Endothelial cell of umbilical vein (primary cell): ENCODE measurements around the gene COL26A1. TPM values are rescaled to one million over a fixed set of nuclear protein-coding genes. Genes with fewer than 3 reads are reported as not detected.

Experiments used
- BruUV-seq: library from RNA; stranded (reverse); fragments of 400-500 nt; replicated peaks from 2 replicates; lab custom pipeline; 2021; lab: Mats Ljungman, UMichigan
- CTCF ChIA-PET: fragments of 300-600, 350-600 bp; sonication (Branson Sonifier 250); formaldehyde crosslinking; loops from one replicate; lab custom pipeline; 2021; ENCODE audit warnings: antibody characterized with exemption, inconsistent platforms; lab: Charles Lee
- POLR2A ChIA-PET: fragments of 300-600, 350-600 bp; sonication (Branson Sonifier 250); formaldehyde crosslinking; loops from one replicate; lab custom pipeline; 2021; ENCODE audit warnings: antibody characterized with exemption, inconsistent platforms; lab: Charles Lee
- DNase-seq: peaks from one replicate; pipeline ENCODE4 v3.0.0-alpha.2; 2011; ENCODE audit warnings: low read depth, low spot score
- FAIRE-seq: peaks from 2 replicates; lab custom pipeline; 2011; peaks lifted over from hg19 to GRCh38; lab: Jason Lieb, UNC
- H2AFZ ChIP-seq: 2 replicates; pipeline ENCODE4 v1.6.0; 2012; ENCODE audit warnings: low read depth, low read length, control low read depth, inconsistent platforms
- H3K27ac ChIP-seq: 2 replicates; pipeline ENCODE4 v1.5.1; 2011; ENCODE audit warnings: low read depth, mild to moderate bottlenecking, control low read depth, low read length, moderate library complexity; ENCODE audit not compliant: insufficient read depth
- H3K27me3 ChIP-seq, 2 experiments: 2 replicates each; pipeline versions ENCODE4 v1.6.0 to v1.6.1; 2011; ENCODE audit warnings: low read length in 2 of 2, mixed read lengths in 1 of 2; ENCODE audit not compliant: control insufficient read depth in 2 of 2, insufficient read depth in 2 of 2
- H3K36me3 ChIP-seq, 2 experiments: 2 replicates in 1 of 2; 3 replicates in 1 of 2; pipeline ENCODE4 v1.5.1; 2011; ENCODE audit warnings: low read length in 2 of 2, mild to moderate bottlenecking in 1 of 2, moderate library complexity in 1 of 2; ENCODE audit not compliant: control insufficient read depth in 2 of 2, insufficient read depth in 2 of 2; ENCODE audit errors: extremely low read depth in 1 of 2
- H3K4me1 ChIP-seq: 3 replicates; pipeline ENCODE4 v1.5.1; 2011; ENCODE audit warnings: mild to moderate bottlenecking, low read length; ENCODE audit not compliant: control insufficient read depth, insufficient read depth; ENCODE audit errors: extremely low read depth
- H3K4me2 ChIP-seq: 2 replicates; pipeline ENCODE4 v1.6.1; 2011; ENCODE audit warnings: low read length, control low read depth, mixed read lengths; ENCODE audit not compliant: insufficient read depth
- H3K4me3 ChIP-seq, 3 experiments: fragments of 200-600 bp in 1 of 3; sonication (generic), shearing (Covaris generic) in 1 of 3; replicated peaks in 1 of 3; 2 replicates each; pipeline ENCODE4 v1.5.1; 2011 to 2016; ENCODE audit warnings: control low read depth in 3 of 3, low read length in 3 of 3, mild to moderate bottlenecking in 2 of 3, inconsistent platforms in 1 of 3, low read depth in 1 of 3, moderate library complexity in 1 of 3; ENCODE audit not compliant: insufficient read depth in 1 of 3
- H3K79me2 ChIP-seq: 2 replicates; pipeline ENCODE4 v1.6.0; 2012; ENCODE audit warnings: low read length, inconsistent platforms; ENCODE audit not compliant: control insufficient read depth, insufficient read depth
- H3K9ac ChIP-seq: replicated peaks from 2 replicates; pipeline ENCODE3; 2011; ENCODE audit warnings: low read length, control low read depth; ENCODE audit not compliant: insufficient read depth; ENCODE audit errors: extremely low read depth
- H3K9me1 ChIP-seq: replicated peaks from 3 replicates; pipeline ENCODE4 v1.6.0; 2011; ENCODE audit warnings: mild to moderate bottlenecking, low read length; ENCODE audit not compliant: control insufficient read depth, insufficient read depth; ENCODE audit errors: extremely low read depth
- H3K9me3 ChIP-seq: replicated peaks from 2 replicates; pipeline ENCODE4 v1.5.1; 2012; ENCODE audit warnings: low read length, inconsistent platforms; ENCODE audit not compliant: control insufficient read depth, insufficient read depth
- H4K20me1 ChIP-seq: replicated peaks from 2 replicates; pipeline ENCODE3; 2011; ENCODE audit warnings: mild to moderate bottlenecking, low read length; ENCODE audit not compliant: control insufficient read depth, insufficient read depth; ENCODE audit errors: extremely low read depth
- CTCF ChIP-seq, 2 donors: IDR thresholded peaks; 1 replicate in 1 of 2; 2 replicates in 1 of 2; pipeline ENCODE4 v1.5.1; 2011; ENCODE audit warnings: low read length in 2 of 2, mild to moderate bottlenecking in 2 of 2, moderate library complexity in 2 of 2, control low read depth in 1 of 2, inconsistent platforms in 1 of 2, low read depth in 1 of 2; ENCODE audit not compliant: insufficient read depth in 1 of 2; ENCODE audit errors: extremely low read depth in 1 of 2
- EZH2 ChIP-seq: IDR thresholded peaks from 2 replicates; pipeline ENCODE4 v1.6.1; 2012; ENCODE audit warnings: borderline replicate concordance, low read depth, mild to moderate bottlenecking, moderate library complexity, low read length, inconsistent platforms; ENCODE audit not compliant: severe bottlenecking
- FOS ChIP-seq: IDR thresholded peaks from 2 replicates; pipeline ENCODE4 v1.6.1; 2011; ENCODE audit warnings: mild to moderate bottlenecking, low read length, moderate library complexity, borderline replicate concordance; ENCODE audit not compliant: insufficient read depth
- GATA2 ChIP-seq: IDR thresholded peaks from 2 replicates; pipeline ENCODE4 v1.7.0; 2011; ENCODE audit warnings: low read depth, mild to moderate bottlenecking, moderate library complexity, mixed read lengths, low read length; ENCODE audit not compliant: insufficient read length, insufficient read depth
- JUN ChIP-seq: IDR thresholded peaks from 2 replicates; pipeline ENCODE4 v1.6.1; 2011; ENCODE audit warnings: borderline replicate concordance, low read depth; ENCODE audit not compliant: insufficient read length, insufficient read depth
- MAX ChIP-seq: IDR thresholded peaks from 2 replicates; pipeline ENCODE4 v1.6.1; 2011; ENCODE audit not compliant: insufficient read depth, insufficient read length
- MYC ChIP-seq: IDR thresholded peaks from one replicate; pipeline ENCODE4 v1.6.1; 2011; ENCODE audit warnings: mild to moderate bottlenecking, low read depth, low read length
- POLR2A ChIP-seq: IDR thresholded peaks from 2 replicates; pipeline ENCODE4 v1.6.1; 2012; ENCODE audit warnings: low read depth, mild to moderate bottlenecking, control low read depth, low read length
- POLR2AphosphoS5 ChIP-seq: IDR thresholded peaks from 2 replicates; pipeline ENCODE4 v1.6.1; 2012; ENCODE audit warnings: low read depth, mild to moderate bottlenecking, control low read depth, low read length, moderate library complexity; ENCODE audit not compliant: insufficient read depth
- dilution Hi-C: fragments of 300-500 bp; cut with MboI; formaldehyde crosslinking; loops from one replicate; pipeline ENCODE4 v1.15.0; 2019; ENCODE audit warnings: low sequenced_read_pairs; ENCODE audit not compliant: extremely low pct_ligation_motif_present
- intact Hi-C: fragments of 100-400 bp; cut with micrococcal nuclease; formaldehyde crosslinking; loops from one replicate; pipeline ENCODE4 v1.10.0; 2022
- polyA plus RNA-seq, 4 experiments: library from polyadenylated mRNA; depleted of rRNA in 3 of 4; stranded (reverse) in 3 of 4; unstranded in 1 of 4; fragments of >200 nt; gene quantifications; 2 replicates each; pipeline versions ENCODE4 v1.2.1 to v1.2.3, GENCODE V29; 2011 to 2012; ENCODE audit warnings: missing spikeins in 1 of 4
- total RNA-seq: library from RNA; stranded (reverse); gene quantifications from 2 replicates; pipeline ENCODE4 v1.2.3, GENCODE V29; 2021

The COL26A1 gene
- total and polyA plus RNA-seq, 2 donors (not counting 3 experiments of a cell fraction or from before 2014, with no cell fraction given): not detected

- Histone ChIP-seq H3K9me1 (no peaks in the 10 kb centered on the region), H3K27ac (no peak overlapping the region), H3K9me3 (no peaks in the 10 kb centered on the region), H3K27me3 (no peaks in the 10 kb centered on the region), H3K36me3 (no peaks in the 10 kb centered on the region), H2AFZ (no peak overlapping the region), H4K20me1 (no peaks in the 10 kb centered on the region), H3K79me2 (no peaks in the 10 kb centered on the region), H3K4me2 (no peak overlapping the region), H3K4me3 (no peak overlapping the region), H3K9ac (no peak overlapping the region), H3K4me1 (no peaks in the 10 kb centered on the region)
- BruUV-seq: no TSS peak
- TF ChIP-seq MYC (no peak), MAX (no peak), POLR2AphosphoS5 (no peak), EZH2 (no peak), FOS (no peak), GATA2 (no peak), JUN (no peak), POLR2A (no peak), CTCF (IDR thresholded peaks at IDR 0.05; ENCODE audit: extremely low read depth in 1 of 2, insufficient read depth in 1 of 2, low read depth in 1 of 2, low read length in 2 of 2) (no peak)
- FAIRE-seq: no peak
- intact Hi-C loops: no loop called here
- dilution Hi-C loops: no loop called here
- CTCF ChIA-PET: interaction anchor here (2.9 kb wide), 1 partner anchor 10 kb away, joined by 13 read pairs; no protein-coding TSS in a partner anchor
- no peak for DNase-seq
- POLR2A ChIA-PET: no interaction called here
Measured at GRCh38 chr7:101553018-101553770, 190.5 kb downstream of the COL26A1 start.
